GM18858 (cell line): ENCODE measurements around the gene TEX10.
"Not testable (repeated sequence)": the region's sequence is repeated elsewhere in the genome, so short reads cannot be mapped to it uniquely, and the experiment has no call there.

Source experiments
- ATAC-seq: cut with Tn5 transposase; IDR thresholded peaks from one replicate; pipeline ENCODE4 v1.9.1; 2021; ENCODE audit not compliant: unreplicated experiment

Gene TEX10

DNA sequence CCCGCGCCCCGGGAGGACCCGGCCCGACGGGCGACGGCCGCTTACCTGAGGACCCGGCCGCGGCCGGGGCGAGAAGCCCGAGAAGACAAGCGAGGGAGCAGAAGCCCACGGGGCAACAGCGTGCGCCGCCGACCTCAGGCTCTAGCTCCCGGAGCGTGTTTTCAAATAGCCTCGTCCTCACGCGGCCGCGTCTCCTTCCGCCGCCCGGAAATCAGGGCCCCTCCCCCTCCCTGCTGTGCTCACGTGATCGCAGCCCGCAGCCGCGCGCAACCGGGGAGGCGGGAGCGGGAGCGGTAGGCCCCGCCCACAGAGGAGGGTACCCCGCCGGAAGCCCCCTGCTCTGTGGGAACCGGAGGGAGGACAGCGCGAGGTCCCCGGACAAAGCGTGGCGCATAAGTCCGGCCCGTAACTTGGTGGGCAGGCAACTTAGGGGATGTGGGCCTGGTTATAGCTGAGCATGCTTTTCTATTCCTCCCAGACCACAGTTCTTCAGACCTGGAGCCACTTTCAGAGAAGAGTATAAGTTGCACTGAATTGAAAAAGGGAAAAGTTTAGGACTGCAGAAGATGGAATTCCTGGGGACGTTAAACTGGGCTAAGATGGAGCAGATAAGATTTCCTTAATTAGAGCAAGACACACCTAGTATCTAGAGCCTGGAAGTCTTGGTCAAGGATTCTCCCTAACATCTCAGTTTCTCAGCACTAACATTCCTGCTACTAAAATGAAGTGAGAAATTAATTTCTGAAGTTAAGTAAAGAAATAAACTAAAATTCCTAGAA is at the start of gene TEX10:
Gene TEX10 (minus strand): TSS at position 216 of the 779 bp plus-strand sequence. CDS start 3,579 bp downstream, outside the sequence.
- peak; percentile 65 for ATAC-seq

DNA sequence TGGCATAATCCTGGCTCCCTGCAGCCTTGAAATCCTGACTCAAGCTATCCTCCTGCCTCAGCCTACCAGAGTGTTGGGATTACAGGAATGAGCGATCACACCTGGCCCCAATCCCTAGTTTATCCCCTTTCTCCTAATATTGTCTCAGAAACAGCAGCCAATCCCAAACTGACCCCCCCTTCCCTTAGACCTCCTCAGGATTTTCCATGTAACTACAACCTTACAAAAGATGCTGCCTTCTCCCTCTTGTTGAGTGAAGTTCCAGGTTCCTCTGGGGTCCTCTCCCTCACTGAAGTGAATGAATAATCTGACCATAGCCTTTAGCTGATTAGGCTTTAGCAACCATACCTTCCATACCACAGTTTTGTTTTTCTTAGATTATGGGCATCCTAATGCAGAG is 48.3 kb upstream of the TEX10 start:
- ATAC-seq, result no peak

DNA sequence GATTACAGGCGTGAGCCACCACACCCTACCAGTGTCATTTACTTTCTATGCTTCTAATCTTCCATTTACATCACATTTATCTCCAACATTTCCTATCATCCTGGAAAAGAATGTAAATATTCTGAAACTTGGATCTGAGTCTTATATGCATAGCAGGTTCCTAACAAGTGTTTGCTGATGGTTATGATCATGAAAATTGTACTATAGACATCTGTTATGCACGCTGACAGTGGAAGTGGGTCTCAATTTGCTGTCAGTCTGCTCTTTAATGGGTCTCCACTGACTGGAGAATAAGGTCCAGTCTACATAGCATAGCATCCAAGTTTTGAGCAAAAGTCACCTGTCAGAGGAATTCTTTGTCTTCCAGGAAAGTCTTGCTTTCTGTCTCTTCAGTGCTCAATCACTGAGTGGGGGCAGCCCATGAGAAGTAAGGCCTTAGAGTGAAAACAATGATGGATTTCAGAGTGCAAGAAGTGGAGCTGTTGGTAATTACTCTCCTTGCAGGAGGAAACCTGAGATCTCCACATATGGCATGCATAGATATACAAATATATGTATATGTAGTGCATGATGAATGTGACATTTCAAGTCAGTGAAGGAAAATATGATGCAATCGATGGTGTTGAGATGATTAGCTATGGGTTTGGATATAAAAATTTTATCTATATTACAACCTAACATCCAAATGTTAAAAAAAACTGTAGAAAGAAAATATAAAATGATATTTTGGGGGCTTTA is 45.0 kb upstream of the TEX10 start:
- ATAC-seq, result no peak

DNA sequence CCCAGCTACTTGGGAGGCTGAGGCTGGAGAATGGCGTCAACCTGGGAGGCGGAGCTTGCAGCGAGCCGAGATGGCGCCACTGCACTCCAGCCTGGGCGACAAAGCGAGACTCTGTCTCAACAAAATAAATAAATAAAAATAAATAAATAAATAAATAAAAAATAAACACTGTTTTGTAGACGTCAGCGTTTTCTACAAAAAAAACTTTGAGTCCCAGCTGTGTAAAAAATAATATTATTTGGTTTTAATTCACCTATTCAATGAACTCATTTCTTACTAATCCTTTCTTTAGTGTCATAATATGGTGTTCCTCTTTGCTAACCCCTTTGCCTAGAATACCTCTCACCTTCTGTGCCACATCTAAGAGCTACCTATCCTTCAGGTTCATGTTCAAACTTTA is 44.0 kb upstream of the TEX10 start:
- no peak for ATAC-seq

DNA sequence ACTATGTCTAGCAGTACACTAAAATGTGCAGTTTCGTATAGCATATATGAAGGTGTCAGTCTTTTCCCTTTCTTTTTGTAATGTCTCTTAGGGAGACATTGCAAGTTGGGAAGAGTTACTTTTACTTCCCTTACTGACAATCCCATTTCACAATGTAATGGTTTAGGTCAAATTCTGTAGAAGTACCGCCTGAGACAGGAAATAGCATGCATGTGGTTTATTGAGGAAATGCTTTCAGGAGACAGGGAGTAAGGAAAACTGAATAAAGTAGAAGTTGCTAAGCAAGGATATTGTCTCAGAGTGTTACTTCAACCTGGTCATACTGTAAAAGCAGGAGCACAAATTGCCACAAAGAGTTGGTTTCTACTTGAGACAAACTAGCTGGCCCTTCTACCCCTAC is 42.1 kb upstream of the TEX10 start:
- ATAC-seq, result no peak

DNA sequence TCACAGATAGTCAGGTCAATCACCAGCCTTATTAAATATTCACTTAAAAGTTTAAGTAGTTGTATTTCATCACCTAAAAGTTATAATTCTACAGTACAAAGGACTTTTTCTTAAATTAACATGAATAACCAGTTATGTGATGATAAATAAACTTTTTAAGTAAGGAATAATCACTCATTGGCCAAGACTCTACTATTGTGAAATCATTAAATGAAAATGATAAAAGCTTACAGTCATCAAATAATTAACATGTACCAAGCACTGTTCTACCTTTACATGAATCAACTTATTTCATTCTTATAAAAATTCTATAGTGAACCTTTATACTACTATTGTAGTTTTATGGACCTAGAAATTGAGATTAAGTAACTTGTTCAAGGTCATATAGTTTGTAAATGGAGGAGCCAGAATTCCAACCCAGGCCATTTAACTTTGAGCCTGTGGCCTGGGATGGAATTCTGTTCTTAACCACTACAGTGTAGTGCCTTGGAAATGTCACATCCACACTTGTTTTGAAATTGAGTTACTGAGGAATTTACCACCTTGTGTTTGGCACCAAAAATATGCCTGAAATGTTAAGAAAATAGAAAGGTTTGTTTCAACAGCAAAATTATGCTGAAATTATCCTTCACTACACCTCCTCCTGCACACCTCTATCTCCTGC is 41.4 kb upstream of the TEX10 start:
- ATAC-seq, result no peak

DNA sequence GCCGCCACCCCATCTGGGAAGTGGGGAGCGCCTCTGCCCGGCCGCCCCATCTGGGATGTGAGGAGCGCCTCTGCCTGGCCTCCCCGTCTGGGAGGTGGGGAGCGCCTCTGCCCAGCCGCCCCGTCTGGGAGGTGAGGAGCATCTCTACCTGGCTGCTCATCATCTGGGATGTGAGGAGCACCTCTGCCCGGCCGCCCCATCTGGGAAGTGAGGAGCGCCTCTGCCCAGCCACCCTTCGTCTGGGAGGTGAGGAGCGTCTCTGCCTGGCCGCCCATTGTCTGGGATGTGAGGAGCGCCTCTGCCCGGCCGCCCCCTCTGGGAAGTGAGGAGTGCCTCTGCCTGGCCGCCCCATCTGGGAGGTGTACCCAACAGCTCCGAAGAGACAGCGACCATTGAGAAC is 40.2 kb upstream of the TEX10 start:
- not testable (repeated sequence) for ATAC-seq

DNA sequence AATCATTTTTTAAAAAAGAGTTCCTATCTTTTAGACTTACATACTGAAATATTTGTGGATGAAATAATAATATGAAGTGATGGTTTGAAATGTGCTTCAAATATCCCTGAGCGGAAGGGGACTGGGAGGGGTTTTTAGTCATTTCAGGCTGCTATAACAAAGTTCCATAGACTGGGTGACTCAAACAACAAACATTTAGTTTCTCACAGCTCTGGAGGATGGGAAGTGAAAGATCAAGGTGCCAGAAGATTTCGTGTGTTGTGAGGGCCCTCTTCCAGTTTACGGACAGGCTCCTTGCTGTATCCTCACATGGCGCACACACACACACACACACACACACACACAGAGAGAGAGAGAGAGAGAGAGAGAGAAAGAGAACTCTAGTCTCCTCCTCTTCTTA is 27.1 kb upstream of the TEX10 start:
- no peak for ATAC-seq

DNA sequence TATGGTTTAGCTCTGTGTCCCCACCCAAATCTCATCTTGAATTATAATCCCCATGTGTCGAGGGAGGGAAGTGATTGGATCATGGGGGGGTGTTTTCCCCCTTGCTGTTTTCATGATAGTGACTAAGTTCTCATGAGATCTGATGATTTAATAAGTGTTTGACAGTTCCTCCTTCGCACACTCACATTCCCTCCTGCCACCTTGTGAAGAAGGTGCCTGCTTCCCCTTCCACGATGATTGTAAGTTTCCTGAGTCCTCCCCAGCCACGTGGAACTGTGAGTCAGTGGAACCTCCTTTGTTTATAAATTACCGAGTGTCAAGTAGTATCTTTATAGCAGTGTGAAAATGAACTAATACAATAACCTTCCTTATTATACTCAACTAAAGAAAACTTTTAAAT is 24.3 kb upstream of the TEX10 start:
- no peak for ATAC-seq

DNA sequence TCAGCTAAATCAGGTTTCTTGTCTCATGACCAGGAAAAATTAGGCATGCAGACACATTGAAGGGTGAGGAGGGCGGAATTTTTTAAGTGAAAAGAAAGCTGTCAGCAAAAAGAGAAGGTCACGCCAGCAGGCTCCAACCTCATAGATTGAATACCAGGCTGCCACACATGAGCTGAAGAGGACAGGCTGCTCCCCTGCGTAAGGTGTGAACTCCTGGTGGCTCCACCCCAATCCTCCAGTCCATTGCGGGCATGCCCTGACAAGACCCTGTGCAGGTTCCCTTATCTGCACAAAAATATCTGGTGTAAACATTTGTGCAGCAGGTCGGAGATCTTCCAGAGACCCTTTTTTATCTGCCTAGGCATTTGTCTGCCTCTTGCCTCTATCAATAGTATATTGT is 22.9 kb upstream of the TEX10 start:
- ATAC-seq, result no peak

DNA sequence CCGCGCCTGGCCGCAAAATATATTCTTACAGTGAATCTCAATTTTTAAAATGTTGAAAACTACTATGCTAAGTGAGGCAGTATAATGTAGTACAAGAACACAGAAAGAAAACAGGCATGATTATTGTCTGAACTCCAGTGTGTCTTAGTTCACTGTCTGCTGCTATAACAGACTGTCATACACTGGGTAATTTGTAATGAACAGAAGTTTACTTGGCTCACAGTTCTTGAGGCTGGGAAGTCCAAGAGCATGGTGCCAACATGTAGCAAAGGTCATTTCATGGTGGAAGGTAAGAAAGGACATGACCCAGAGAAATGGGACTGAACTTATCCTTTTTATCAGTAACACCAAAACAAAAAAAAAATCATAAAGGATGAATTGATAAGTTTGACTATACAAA is 19.9 kb upstream of the TEX10 start:
- no peak for ATAC-seq

DNA sequence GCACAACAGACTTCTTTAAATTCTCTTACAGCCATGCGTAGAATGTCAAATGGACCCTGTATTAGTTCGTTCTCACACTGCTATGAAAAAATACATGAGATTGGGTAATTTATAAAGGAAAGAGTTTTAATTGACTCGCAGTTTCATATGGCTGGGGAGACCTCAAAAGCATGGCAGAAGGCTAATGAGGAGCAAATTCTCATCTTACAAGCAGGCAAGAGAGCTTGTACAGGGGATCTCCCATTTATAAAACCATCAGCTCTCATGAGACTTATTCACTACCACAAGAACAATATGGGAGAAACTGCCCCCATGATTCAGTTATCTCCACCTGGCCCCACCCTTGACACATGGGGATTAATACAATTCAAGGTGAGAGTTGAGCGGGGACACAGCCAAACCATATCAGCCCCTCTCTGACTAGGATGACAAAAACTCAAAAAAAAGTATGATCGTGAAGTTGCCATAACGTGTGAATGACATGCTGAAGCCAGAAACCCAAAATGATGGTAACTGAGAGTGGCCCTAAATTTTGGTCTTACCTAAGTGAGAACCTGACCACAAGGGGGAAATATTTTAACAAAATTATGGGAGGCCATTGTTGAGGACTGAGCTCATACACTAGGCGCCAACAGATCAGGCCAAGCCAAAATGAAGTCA is 17.5 kb upstream of the TEX10 start:
- no peak for ATAC-seq

DNA sequence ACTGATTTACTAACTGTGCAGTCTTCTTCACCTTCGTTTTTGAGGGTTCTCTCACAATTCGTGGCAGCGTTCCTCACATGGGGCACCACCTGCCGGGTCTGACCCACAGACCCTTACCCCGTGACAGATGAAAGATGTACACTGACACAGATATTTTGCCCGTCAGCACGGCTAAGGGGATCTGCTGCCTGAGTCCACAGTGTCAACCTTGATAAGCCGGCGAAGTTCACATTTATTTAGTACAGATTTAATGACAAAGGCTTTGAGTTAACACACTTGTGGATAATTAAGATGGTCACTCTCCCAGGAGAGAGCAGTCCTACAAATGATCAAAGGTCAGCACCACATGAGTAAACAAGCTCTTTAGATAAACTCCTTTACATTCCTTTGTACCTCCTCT is 15.9 kb upstream of the TEX10 start:
- no peak for ATAC-seq

DNA sequence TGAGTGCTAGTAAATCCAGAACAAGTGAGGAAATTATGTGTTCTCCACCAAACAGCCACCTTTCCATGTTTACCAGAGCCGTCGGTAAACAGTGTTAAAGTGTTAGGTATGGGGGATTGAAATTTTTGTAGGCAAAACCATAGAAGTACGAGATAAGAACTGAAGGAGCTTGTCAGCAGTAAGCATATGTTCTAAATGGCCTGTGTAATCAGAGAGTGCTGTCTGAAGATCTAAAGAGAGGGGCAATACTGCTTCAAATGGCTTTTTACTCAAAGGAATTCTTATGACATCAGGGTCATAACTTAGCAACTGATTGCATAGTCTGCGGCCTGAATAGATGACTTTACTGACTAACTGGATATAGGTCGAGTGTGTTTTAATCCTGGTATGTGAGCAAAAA is 13.4 kb upstream of the TEX10 start:
- ATAC-seq, result no peak

DNA sequence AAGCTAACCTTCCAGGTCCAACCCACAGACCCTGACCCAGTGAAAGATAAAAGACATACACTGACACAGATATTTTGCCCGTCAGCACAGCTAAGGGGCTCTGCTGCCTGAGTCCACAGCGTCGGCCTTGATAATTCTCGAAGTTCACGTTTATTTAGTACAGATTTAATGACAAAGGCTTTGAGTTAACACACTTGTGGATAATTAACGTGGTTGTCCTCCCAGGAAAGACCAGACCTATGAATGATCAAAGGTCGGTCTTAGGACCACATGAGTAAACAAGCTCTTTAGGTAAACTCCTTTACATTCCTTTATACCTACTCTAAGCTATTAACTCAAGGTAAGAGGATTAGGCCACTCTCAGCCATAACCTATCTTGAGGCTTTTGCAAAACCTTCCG is 11.3 kb upstream of the TEX10 start:
- no peak for ATAC-seq

DNA sequence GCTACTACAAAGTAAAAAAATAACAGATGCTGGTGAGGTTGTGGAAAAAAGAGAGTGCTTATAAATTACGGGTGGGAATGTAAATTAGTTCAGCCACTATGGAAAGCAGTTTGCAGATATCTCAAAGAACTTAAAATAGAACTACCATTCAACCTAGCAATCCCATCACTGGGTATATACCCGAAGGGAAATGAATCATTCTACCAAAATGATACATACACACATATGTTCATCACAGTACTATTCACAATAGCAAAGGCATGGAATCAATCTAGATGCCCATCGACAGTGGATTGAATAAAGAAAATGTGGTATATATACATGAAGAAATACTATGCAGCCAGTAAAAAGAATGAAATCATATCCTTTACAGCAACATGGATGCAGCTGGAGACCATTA is 6.3 kb upstream of the TEX10 start:
- no peak for ATAC-seq

DNA sequence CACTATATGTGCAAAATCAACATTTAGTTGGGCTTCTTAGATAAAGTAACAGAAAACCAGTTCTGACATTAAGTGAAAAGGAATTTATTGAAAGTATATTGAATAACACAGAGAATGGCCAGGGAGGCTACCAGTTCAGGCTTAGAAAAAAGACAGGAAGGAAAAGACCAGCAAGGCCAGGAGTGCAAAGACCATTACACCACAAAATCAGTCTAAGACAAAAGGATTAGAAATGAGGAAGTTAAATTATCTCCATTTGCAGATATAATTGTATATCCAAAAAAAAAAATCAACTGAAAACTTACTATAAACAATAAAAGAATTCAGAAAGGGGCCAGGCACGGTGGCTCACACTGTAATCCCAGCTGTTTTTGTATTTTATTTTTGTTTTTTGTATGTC is 4.8 kb upstream of the TEX10 start:
- ATAC-seq, result no peak

DNA sequence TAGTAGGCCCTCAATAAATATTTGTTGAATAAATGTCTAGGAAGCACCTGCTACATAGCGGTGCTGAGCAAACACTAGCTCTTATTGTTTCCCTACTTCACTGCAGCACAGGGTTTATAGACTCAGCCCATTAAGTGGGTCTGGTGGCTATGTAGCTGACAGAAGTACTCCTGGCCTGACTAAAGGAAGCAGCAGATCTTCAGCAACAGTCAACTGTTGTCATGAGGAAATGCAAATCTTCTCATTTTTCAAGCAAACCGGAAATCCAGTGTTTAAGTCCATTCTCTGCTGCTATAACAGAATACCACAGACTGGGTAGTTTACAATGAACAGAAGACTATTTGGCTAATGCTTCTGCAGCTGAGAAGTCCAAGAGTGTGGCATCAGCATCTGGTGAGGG is 2.8 kb upstream of the TEX10 start:
- no peak for ATAC-seq

DNA sequence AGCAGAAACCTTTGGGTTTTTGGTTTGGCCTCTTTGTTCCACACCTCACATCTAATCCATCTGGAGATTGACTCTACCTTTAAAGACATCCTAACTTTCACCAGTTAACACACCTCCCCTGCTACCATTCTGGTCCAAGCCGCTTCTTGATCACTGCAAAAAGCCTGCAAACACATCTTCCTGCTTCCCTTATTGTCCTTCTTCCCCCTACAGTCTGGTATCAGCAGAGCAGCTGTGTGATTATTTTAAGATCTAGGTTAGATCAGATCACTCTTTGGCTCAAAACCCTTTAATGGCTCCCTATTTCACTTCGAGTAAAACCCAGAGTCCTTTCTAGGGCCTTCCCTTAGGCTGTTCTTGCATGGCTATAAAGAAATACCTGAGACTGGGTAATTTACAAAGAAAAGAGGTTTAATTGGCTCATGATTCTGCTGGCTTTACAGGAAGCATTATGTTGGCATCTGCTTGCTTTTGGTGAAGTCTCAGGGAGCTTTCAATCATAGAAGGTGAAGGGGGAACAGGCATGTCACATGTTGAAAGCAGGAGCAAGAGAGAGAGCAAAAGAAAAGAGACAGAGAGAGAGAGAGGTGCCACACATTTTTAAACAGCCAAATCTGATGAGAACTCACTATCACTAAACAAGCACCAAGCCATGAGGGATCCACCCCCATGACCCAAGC is 1.5 kb upstream of the TEX10 start:
- ATAC-seq, result no peak

DNA sequence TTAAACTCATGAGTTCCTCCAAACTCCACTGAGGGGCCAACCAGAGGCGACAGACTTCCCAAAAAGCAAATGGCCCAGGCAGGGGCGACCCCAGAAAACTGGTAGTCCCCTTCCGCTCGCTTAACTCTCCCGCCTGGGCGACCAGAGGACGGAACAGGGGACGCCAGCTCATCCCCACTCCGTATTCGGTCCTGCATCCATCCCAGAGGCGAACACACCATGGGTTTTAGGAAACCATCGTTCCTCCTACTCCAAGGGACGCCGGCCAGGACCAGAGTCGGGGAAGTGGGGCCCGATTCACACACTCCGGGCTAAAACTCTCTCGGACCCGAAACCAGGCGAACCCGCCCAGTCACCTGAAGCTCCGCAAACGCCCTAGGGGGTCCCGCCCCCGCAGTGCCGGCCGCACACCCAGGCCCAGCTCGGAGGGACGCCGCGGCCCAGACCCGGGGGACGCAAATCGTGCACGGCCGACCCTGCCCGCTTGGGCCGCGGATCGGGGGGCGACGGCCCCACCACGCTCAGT is 478 bp downstream of the TEX10 start:
- ATAC-seq, result peak; percentile 32

DNA sequence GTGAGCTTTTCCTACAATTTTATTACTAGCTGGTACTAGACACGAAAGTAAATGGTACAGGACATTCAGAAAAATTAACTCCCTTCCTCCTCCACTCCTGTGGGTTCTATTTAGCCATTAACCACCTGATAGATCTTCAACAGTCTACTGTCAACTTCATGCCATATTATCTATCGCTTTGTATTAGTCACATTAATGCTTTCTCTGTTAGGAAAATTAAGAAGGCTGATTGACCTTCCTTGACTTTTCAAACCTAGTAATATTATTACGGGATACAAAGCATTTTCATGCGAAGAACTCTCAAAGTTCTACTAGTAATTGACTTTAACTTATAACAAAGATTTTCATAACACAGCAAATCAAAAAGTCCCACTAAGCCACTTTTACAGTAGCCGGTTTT is 1.2 kb downstream of the TEX10 start:
- no peak for ATAC-seq
